ENCODE results near the gene TAPT1. TPM values are rescaled to one million over a fixed set of nuclear protein-coding genes. Genes with fewer than 3 reads are reported as not detected.

The TAPT1 gene
- total RNA-seq, 1 experiment from 2014 or later = 11.1 TPM

DNA sequence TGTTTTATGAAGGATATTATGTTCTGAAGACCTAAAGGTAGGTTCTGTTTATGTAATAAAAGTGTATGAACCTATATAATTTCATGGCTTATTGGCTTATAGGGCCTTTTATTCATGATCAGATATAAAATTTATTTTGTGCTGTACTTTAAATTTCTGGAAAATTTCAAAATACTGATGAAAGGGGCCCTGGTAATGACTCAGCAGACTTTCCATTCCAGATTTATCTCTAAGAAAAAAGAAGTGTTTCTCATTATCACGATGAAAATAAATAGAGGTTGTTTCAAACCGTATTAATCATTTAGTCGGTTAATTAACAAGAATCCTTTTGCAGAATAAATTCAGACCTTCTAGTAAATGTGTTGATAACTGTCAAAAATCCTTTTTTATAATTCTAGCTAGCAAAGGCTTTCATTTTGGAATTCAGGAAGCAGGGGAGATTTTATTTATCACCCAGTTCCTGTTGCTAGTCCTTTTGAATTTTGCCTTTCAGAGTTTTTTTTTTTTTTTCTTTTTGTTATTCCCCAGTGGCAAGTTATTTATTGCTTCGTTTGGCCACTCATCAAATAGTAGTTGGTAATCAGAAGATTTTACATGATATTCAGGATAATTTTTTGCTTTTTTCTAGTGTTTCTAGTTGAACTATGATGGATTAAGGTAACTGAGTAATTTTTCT lies 5.4 kb upstream of the TAPT1 start:
- no peak overlapping the region for H2AK5ac ChIP-seq (ENCODE audit: insufficient read length, low read length)
- H3K4ac ChIP-seq (ENCODE audit: low read depth, low read length) = no peak overlapping the region
- no peak overlapping the region for H2BK20ac ChIP-seq (ENCODE audit: low read depth, low read length, poor library complexity, severe bottlenecking)
- H3K9me3 Mint-ChIP-seq = no peaks in the 10 kb centered on the region
- no peak overlapping the region for H3K18ac ChIP-seq (ENCODE audit: insufficient read length, low read depth, low read length)
- H3K4me3 Mint-ChIP-seq = no peak overlapping the region
- H3K79me2 ChIP-seq (ENCODE audit: insufficient read depth, low read length) = no peaks in the 10 kb centered on the region
- WGBS (ENCODE audit: extremely low coverage, insufficient read length, low lambda C conversion rate) = no CpG with 5 or more reads among the region's 4 CpGs
- H2BK5ac ChIP-seq (ENCODE audit: insufficient read length, low read length) = no peak overlapping the region
- DNase-seq = no peak
- H2BK15ac ChIP-seq (ENCODE audit: low read depth, low read length) = no peak overlapping the region
- H3K23ac ChIP-seq (ENCODE audit: insufficient read length, low read depth, low read length) = no peak overlapping the region
- H2BK12ac ChIP-seq (ENCODE audit: insufficient read length, low read depth, low read length) = no peak overlapping the region
- no peak overlapping the region for H3K4me2 ChIP-seq (ENCODE audit: insufficient read depth, insufficient read length, low read length)
- H4K5ac ChIP-seq (ENCODE audit: insufficient read length, low read depth, low read length) = no peak overlapping the region
- no peak overlapping the region for H4K91ac ChIP-seq (ENCODE audit: insufficient read length, low read depth, low read length)
- H2AFZ ChIP-seq (ENCODE audit: low read length) = no peak overlapping the region
- H3K4me1 ChIP-seq (ENCODE audit: insufficient read depth, low read length) = peaks cover 5% of the 10 kb centered on the region; the same call in 1 of the 2 replicates
- H3K4me1 Mint-ChIP-seq = peaks cover 19 to 25% of the 10 kb centered on the region in 2 experiments
- peaks cover 7% of the 10 kb centered on the region for H3K23me2 ChIP-seq (ENCODE audit: insufficient read length, low read depth, low read length, poor library complexity, severe bottlenecking)
- no peak overlapping the region for H3K9ac ChIP-seq (ENCODE audit: extremely low read depth, insufficient read length, low read length)
- H3K27me3 Mint-ChIP-seq (ENCODE audit: low read depth) = no peaks in the 10 kb centered on the region
- no peak overlapping the region for H3K27ac ChIP-seq (ENCODE audit: insufficient read length, low read depth, low read length)
- no peaks in the 10 kb centered on the region for H4K20me1 ChIP-seq (ENCODE audit: control insufficient read depth, insufficient read depth, insufficient read length)
- no peaks in the 10 kb centered on the region for H3K79me1 ChIP-seq (ENCODE audit: insufficient read depth, low read depth, low read length, poor library complexity, severe bottlenecking)
- H3K14ac ChIP-seq (ENCODE audit: insufficient read depth, low read length) = no peak overlapping the region
- H3K36me3 Mint-ChIP-seq (ENCODE audit: insufficient read depth in 1 of 3, low read depth in 3 of 3) = peaks cover 0 to 2% (median 0%) of the 10 kb centered on the region in 3 experiments; a peak in 1 of 7 replicates
- H3T11ph ChIP-seq (ENCODE audit: low read length) = no peak overlapping the region
- no peak overlapping the region for H2BK120ac ChIP-seq (ENCODE audit: low read depth, low read length, poor library complexity, severe bottlenecking)
- H3K27me3 ChIP-seq (ENCODE audit: insufficient read depth, low read length) = no peaks in the 10 kb centered on the region
- H3K9me3 ChIP-seq (ENCODE audit: control insufficient read depth, low read depth, low read length) = no peaks in the 10 kb centered on the region
- no peak overlapping the region for H4K8ac ChIP-seq (replicated peaks; ENCODE audit: insufficient read length, low read depth, low read length)
- no peak overlapping the region for H3K56ac ChIP-seq (ENCODE audit: insufficient read length, low read depth, low read length)
- TF ChIP-seq, protein P1, sequence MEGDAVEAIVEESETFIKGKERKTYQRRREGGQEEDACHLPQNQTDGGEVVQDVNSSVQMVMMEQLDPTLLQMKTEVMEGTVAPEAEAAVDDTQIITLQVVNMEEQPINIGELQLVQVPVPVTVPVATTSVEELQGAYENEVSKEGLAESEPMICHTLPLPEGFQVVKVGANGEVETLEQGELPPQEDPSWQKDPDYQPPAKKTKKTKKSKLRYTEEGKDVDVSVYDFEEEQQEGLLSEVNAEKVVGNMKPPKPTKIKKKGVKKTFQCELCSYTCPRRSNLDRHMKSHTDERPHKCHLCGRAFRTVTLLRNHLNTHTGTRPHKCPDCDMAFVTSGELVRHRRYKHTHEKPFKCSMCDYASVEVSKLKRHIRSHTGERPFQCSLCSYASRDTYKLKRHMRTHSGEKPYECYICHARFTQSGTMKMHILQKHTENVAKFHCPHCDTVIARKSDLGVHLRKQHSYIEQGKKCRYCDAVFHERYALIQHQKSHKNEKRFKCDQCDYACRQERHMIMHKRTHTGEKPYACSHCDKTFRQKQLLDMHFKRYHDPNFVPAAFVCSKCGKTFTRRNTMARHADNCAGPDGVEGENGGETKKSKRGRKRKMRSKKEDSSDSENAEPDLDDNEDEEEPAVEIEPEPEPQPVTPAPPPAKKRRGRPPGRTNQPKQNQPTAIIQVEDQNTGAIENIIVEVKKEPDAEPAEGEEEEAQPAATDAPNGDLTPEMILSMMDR (conservative IDR thresholded peaks at IDR 0.05) = no peak
- peak overlapping the region in 1 of 3 experiments; percentile 44; a peak in 2 of 7 replicates for H3K27ac Mint-ChIP-seq
